ENCODE measurements around the gene RHOC. TPM values are rescaled to one million over a fixed set of nuclear protein-coding genes. Genes with fewer than 3 reads are reported as not detected.

RHOC gene
- total RNA-seq, 1 donor from 2014 or later: 11.5 TPM

GRCh38 chr1:112676543-112676942 is 30.4 kb downstream of the RHOC start:
- ChIA-PET CTCF (interaction anchor here (0.6 kb wide), 1 partner anchor 54 kb away, joined by 3 read pairs; no protein-coding TSS in a partner anchor), POLR2A (no interaction called here)
- no peaks in the 10 kb centered on the region for H3K9me3 Mint-ChIP-seq
- H3K27ac Mint-ChIP-seq: peak overlapping the region; percentile 42
- peak overlapping the region; percentile 80 for H3K4me3 Mint-ChIP-seq
- H3K27me3 Mint-ChIP-seq: no peaks in the 10 kb centered on the region
- H3K4me1 Mint-ChIP-seq: peaks cover 35% of the 10 kb centered on the region
- intact Hi-C loops (cut with micrococcal nuclease): loop anchor here (10.0 kb wide), 1 partner anchor 172 kb away; the partner anchor contains the start of gene WNT2B
- ATAC-seq (ENCODE audit: low read depth): peak; percentile 32
- no peak for DNase-seq
- TF ChIP-seq, protein P1, sequence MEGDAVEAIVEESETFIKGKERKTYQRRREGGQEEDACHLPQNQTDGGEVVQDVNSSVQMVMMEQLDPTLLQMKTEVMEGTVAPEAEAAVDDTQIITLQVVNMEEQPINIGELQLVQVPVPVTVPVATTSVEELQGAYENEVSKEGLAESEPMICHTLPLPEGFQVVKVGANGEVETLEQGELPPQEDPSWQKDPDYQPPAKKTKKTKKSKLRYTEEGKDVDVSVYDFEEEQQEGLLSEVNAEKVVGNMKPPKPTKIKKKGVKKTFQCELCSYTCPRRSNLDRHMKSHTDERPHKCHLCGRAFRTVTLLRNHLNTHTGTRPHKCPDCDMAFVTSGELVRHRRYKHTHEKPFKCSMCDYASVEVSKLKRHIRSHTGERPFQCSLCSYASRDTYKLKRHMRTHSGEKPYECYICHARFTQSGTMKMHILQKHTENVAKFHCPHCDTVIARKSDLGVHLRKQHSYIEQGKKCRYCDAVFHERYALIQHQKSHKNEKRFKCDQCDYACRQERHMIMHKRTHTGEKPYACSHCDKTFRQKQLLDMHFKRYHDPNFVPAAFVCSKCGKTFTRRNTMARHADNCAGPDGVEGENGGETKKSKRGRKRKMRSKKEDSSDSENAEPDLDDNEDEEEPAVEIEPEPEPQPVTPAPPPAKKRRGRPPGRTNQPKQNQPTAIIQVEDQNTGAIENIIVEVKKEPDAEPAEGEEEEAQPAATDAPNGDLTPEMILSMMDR (IDR thresholded peaks at IDR 0.05): no peak
- peaks cover 12% of the 10 kb centered on the region for H3K36me3 Mint-ChIP-seq (ENCODE audit: low read depth)

GRCh38 chr1:112675728-112676381 is 31.1 kb downstream of the RHOC start:
- peak overlapping the region; percentile 27 for H3K27ac Mint-ChIP-seq
- intact Hi-C loops (cut with micrococcal nuclease): loop anchor here (10.0 kb wide), 1 partner anchor 171 kb away; the partner anchor contains the start of gene WNT2B
- ATAC-seq (ENCODE audit: low read depth): no peak

GRCh38 chr1:112674986-112675727 is 31.8 kb downstream of the RHOC start:
- H3K4me1 Mint-ChIP-seq: peaks cover 35% of the 10 kb centered on the region
- DNase-seq: peak; percentile 55
- peaks cover 25% of the 10 kb centered on the region for H3K36me3 Mint-ChIP-seq (ENCODE audit: low read depth)
- CTCF ChIA-PET: interaction anchor here (1.0 to 3.8 kb wide), 8 partner anchors 25 to 398 kb away, joined by 3 to 29 read pairs (median 6); partner anchors contain the start of genes LRIG2, PPM1J and RHOC
- peak; percentile 53 for ATAC-seq (ENCODE audit: low read depth)
- peak overlapping the region; percentile 97 for H3K4me3 Mint-ChIP-seq
- H3K9me3 Mint-ChIP-seq: no peaks in the 10 kb centered on the region
- POLR2A ChIA-PET: interaction anchor here (0.7 to 4.7 kb wide), 14 partner anchors 10 to 284 kb away, joined by 3 to 39 read pairs (median 4); partner anchors contain the start of genes CAPZA1, PPM1J, RHOC and ST7L
- peak overlapping the region; percentile 88 for H3K27ac Mint-ChIP-seq
- TF ChIP-seq, protein P1 (IDR thresholded peaks at IDR 0.05): no peak
- intact Hi-C loops (cut with micrococcal nuclease): loop anchor here (1.0 to 10.0 kb wide), 5 partner anchors 25 to 170 kb away; partner anchors contain the start of genes RHOC and WNT2B
- H3K27me3 Mint-ChIP-seq: no peaks in the 10 kb centered on the region

More at GRCh38 chr1:112675728-112676381, 31.1 kb downstream of the RHOC start:
- no peaks in the 10 kb centered on the region for H3K27me3 Mint-ChIP-seq
- TF ChIP-seq, protein P1 (IDR thresholded peaks at IDR 0.05): no peak
- H3K4me1 Mint-ChIP-seq: peaks cover 35% of the 10 kb centered on the region
- peaks cover 18% of the 10 kb centered on the region for H3K36me3 Mint-ChIP-seq (ENCODE audit: low read depth)
- H3K4me3 Mint-ChIP-seq: peak overlapping the region; percentile 80
- no peak for DNase-seq
- no peaks in the 10 kb centered on the region for H3K9me3 Mint-ChIP-seq
- CTCF ChIA-PET: interaction anchor here (0.6 to 3.8 kb wide), 5 partner anchors 26 to 285 kb away, joined by 3 to 29 read pairs (median 4); partner anchors contain the start of gene RHOC
- POLR2A ChIA-PET: interaction anchor here (0.5 to 4.7 kb wide), 7 partner anchors 24 to 238 kb away, joined by 3 to 39 read pairs (median 12); partner anchors contain the start of genes CAPZA1, PPM1J and ST7L

DNA sequence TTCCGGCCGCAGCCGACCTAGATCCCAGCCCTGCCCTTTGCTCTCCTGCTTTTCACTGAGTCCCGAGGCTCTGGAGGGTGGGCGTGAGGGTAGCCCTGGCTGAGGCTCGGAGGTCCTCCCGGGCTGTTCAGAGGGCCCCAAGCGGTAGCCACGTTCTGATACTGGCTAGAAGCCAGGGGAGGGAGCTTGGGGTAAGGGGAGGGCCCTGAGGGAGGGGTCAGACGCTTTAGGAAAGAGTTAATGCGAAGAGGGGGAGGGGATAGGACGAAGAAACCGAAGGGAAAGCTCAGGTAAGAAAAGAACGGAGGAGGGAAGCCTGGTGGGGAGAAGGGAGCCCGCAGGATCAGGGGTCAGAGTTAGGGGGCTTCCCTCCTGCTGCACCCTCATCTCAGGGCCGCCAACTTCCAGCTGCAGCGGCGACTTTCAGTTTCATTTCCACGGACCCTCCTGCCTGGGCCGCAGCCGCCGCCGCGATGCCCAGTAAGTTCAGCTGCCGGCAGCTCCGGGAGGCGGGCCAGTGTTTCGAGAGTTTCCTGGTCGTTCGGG is 32.4 kb downstream of the RHOC start, which contains the start of gene MOV10:
Gene MOV10, plus strand, starts transcription at position 220 of the 546 bp plus-strand sequence. Its CDS starts 254 bp downstream, at position 474.
- peak within 1 kb of the TSS; percentile 88 for H3K27ac Mint-ChIP-seq
- ChIA-PET CTCF (interaction anchor here (1.0 to 3.8 kb wide), 8 partner anchors 25 to 398 kb away, joined by 3 to 29 read pairs (median 6); partner anchors contain the start of genes LRIG2, PPM1J and RHOC), POLR2A (interaction anchor here (0.6 to 4.7 kb wide), 17 partner anchors 10 to 283 kb away, joined by 3 to 39 read pairs (median 4); partner anchors contain the start of genes CAPZA1, PPM1J, RHOC and ST7L)
- intact Hi-C loops (cut with micrococcal nuclease): loop anchor here (1.0 to 10.0 kb wide), 5 partner anchors 26 to 170 kb away; partner anchors contain the start of genes RHOC and WNT2B
- peak; percentile 45 for DNase-seq
- peaks cover 35% of the 10 kb centered on the region for H3K4me1 Mint-ChIP-seq
- no peaks in the 10 kb centered on the region for H3K9me3 Mint-ChIP-seq
- H3K36me3 Mint-ChIP-seq (ENCODE audit: low read depth): peaks cover 32% of the 10 kb centered on the region
- TF ChIP-seq, protein P1 (IDR thresholded peaks at IDR 0.05): no peak
- H3K4me3 Mint-ChIP-seq: peak within 1 kb of the TSS; percentile 97
- ATAC-seq (ENCODE audit: low read depth): peak; percentile 69
- H3K27me3 Mint-ChIP-seq: no peaks in the 10 kb centered on the region
